ENCODE results near the gene SAYSD1.

Gene SAYSD1

DNA sequence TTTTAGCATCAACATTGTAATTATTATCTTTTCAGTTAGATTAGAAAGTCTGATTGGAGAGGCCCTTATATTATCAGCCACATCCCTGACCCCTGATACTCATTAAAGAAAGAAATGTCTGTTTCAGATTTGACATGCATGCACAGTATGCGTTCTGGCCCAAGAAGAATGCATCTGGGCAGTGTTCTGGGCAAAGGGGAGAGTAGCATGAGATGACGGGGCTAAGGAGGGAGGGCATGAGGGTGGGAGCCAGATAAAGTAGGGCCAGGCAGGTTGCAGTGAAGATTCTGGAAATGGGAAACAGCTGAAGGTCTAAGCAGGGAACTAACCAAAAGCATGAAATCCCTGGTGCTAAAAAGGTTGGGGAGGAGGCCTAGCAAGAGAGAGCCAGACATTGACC, 7.3 kb downstream of the SAYSD1 start:
- no peak for DNase-seq

- DNase-seq = no peak
Observed at GRCh38 chr6:39107034-39107433, 8.0 kb downstream of the SAYSD1 start.

- DNase-seq = no peak
Observed at GRCh38 chr6:39104528-39104927, 10.5 kb downstream of the SAYSD1 start.

- no peak for DNase-seq
Observed at GRCh38 chr6:39102821-39103136, 12.2 kb downstream of the SAYSD1 start.

DNA sequence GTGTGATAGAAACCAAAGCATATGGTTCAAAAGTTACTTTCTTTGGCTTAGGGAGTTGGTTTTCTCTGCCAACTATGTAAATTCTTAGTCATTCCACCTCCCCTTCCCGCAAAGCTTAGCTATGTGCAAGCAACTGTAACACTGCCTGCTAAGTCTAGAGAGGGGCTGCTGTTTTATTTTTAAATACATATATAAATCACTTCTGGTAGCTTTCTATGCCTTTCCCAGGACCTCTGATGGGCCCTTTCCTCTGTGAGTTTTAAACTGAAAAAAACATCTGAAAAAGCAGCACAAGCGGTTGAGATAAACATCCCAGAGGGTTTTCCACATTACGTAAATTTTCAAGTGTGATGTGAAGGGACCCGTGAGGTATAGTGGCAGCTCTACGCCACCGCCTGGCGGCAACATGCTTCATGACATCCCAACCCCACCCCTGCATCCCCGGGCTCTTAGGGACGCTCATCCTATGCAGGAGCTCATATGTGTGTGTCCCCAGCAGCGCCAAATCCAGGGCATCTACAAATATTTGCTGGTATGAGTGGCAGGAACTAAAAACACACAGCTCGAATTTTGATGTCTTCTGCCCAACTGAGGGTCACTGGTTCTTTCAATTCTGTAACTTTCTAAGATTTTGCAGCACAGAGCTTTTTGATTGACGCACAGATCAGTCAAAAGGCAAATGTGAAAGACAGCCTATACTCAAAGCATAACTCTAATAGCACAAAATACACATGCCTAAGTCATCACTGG, 12.7 kb downstream of the SAYSD1 start:
- DNase-seq = no peak

- no peak for DNase-seq
Observed at GRCh38 chr6:39100358-39100757, 14.6 kb downstream of the SAYSD1 start.

DNA sequence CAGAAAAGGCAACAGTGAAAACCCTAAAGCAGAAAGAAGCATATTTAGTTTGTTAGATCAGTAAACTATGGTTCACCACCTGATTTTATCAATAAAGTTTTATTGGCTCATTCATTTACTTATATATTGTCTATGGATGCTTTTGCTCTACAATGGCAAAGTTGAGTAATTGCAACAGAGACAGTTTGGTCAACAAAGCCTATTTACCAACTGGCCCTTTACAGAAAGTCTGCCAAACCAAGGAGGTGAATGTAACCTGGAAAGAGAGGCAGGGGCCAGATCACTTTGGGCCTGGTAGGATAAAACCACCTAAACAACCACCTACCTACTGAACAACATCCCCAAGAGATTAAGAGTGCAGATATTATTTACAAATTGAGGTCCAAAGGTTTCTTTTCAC, 19.4 kb downstream of the SAYSD1 start:
- no peak for DNase-seq

GRCh38 chr6:39093149-39093708, 21.8 kb downstream of the SAYSD1 start:
- DNase-seq = no peak

DNA sequence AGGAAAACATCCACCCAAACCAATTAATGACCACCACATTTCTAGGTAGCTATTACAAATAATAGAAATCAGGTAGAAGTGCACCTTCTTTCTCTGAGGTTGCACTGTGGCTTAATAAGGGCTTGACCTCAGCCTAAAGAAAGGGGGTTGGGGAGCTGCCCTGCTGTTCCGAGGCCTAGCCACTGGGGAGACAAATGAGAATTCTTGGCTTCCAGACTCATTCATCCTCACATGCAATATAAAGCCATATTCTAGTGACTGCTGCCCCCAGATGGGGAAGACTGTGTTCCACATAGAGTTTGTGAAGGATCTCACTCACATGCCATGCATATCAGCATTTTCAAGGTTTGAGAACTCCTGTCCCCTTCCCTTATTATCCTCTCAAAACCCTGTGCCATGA, 22.9 kb downstream of the SAYSD1 start:
- no peak for DNase-seq

- no peak for DNase-seq
Observed at GRCh38 chr6:39091220-39091619, 23.8 kb downstream of the SAYSD1 start.

- no peak for DNase-seq
Observed at GRCh38 chr6:39090036-39090435, 24.9 kb downstream of the SAYSD1 start.

GRCh38 chr6:39088331-39088730, 26.7 kb downstream of the SAYSD1 start:
- no peak for DNase-seq

DNA sequence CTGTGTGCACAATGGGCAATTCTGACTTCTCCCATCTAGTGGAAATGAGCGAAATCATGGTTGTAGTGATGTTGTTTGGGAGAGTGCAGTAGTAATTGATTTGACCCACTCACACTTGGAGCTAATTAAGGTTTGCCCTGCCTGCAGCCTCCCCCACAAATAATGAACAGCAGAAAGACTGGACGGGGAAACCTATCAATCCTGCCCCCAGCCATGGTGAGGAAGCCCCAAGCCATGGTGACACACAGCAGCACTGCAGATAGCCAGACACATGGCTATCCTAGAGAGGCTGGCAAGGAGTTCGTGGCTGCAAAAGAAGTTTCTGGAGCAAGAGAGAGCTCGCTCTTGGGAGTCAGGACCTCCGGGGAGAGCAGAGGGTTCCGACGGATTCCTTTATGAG, 27.8 kb downstream of the SAYSD1 start:
- no peak for DNase-seq

DNA sequence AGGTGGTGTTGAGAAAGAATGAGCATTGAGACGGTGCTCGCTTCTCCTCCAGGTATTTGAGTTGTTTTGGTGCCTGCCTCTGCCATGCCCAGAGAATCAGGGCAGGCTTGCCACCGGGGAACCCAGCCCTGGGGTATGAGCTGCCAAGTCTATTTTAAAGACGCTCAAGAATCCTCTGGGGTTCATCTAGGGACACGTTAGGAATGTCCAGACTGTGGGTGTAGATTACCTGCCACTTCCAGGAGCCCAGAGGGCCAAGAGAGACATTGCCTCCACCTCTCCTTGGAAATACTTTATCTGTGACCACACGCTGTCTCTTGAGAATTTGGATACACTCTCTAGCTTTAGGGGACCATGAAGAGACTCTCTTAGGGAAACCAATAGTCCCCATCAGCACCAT, 28.3 kb downstream of the SAYSD1 start:
- no peak for DNase-seq

DNA sequence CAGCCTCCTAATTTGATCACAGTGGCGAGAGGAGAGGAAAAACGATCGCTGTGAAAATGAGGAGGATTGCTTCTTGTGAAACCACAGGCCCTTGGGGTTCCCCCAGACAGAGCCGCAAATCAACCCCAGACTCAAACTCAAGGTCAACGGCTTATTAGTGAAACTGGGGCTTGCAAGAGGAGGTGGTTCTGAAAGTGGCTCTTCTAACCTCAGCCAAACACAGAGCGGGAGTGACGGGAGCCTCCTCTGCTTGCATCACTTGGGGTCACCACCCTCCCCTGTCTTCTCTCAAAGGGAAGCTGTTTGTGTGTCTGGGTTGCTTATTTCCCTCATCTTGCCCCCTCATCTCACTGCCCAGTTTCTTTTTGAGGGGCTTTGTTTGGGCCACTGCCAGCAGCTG, 28.7 kb downstream of the SAYSD1 start:
- DNase-seq = no peak

DNA sequence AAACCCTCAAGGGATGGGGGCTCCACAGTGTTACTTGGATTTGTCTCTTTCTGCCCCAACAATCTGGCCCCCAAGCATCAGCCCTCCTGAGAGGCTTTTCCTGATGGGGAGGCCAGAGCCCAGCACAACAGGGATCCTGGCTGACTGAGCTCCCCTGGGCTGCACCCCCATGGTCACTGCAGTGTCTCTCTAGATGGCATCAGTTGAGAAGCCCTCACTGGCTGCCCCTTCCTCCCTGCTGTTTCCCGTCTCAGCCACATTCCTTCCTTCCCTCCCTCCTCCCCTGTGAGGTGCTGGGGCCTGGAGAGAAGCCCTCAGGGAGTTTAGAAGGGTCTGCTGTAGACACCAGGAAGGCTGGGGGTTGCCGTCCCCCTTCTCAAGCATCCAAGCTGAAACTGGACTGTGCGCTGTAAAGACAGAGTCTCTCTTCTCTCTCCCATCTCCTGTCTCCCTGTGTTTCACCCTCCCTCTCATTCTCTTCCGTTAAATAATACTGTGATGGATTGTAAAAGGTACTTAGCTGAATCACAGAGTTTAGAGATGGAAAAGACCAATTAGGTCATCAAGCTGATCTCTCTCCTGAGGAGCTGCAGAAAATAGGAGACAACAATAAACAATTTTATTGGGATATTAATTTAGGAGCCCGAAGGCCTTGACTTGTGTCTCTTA, 29.7 kb downstream of the SAYSD1 start:
- DNase-seq = no peak

DNA sequence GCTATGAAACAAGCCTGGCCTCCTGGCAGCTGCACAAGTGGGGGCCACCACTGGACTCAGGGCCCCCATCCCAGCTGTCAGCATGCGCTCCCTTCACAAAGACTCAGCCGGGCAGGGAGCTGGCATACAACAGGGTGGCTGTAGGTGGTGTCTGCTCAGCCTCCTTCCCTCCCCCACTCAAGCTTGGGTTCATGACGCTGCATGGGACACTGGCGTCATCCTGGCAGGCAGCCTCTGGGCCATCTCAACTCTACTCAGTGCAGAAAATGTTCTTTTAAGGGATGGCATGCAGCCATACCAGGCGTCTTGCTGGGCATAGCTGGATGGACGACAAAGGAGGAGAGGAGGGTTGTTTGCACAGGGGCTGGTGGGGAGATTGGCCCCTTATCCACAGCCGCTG, 30.5 kb downstream of the SAYSD1 start:
- no peak for DNase-seq

- DNase-seq = no peak
Observed at GRCh38 chr6:39083231-39083634, 31.8 kb downstream of the SAYSD1 start.

- no peak for DNase-seq
Observed at GRCh38 chr6:39082310-39082709, 32.7 kb downstream of the SAYSD1 start.

GRCh38 chr6:39080246-39080875, 34.6 kb downstream of the SAYSD1 start:
- no peak for DNase-seq

GRCh38 chr6:39079197-39080125, 35.5 kb downstream of the SAYSD1 start:
- DNase-seq = no peak

GRCh38 chr6:39078695-39079094, 36.3 kb downstream of the SAYSD1 start:
- DNase-seq = no peak

Measured in SIG-M5 (cell line).